HCT116 (cell line): Measurements from ENCODE around the gene TEAD1. TPM values are rescaled to one million over a fixed set of nuclear protein-coding genes. Genes with fewer than 3 reads are reported as not detected.

Source experiments
- ATAC-seq: fragments of 200-7000 bp; cut with Tn5 transposase; 2 replicates; pipeline ENCODE4 v1.9.1; 2020; ENCODE audit warnings: mild to moderate bottlenecking, moderate library complexity
- BruUV-seq: library from RNA; stranded (reverse); fragments of 400-500 nt; replicated peaks from 2 replicates; lab custom pipeline; 2021; lab: Mats Ljungman, UMichigan
- CTCF ChIA-PET: fragments of 300-600 bp; sonication (Branson Sonifier 250); formaldehyde crosslinking; loops from one replicate; lab custom pipeline; 2021; ENCODE audit warnings: antibody characterized with exemption; lab: Charles Lee
- POLR2A ChIA-PET: fragments of 300-600, 350-600 bp; sonication (Branson Sonifier 250); formaldehyde crosslinking; loops from one replicate; lab custom pipeline; 2021; ENCODE audit warnings: antibody characterized with exemption; lab: Charles Lee
- RAD21 ChIA-PET, 2 experiments: fragments of 300-600 bp; sonication (Branson Sonifier 250); formaldehyde crosslinking; loops; one replicate each; lab custom pipeline; 2023; ENCODE audit warnings: low total read pairs in 2 of 2; ENCODE audit not compliant: uncharacterized antibody in 2 of 2, unreplicated experiment in 2 of 2, low non-redundant PET in 1 of 2; lab: Charles Lee
- DNase-seq: peaks from one replicate; pipeline ENCODE4 v3.0.0-alpha.2; 2010; ENCODE audit warnings: low read depth, low spot score
- H2AFZ ChIP-seq: fragments of 200-600 bp; shearing (Covaris generic), sonication (generic); 2 replicates; pipeline ENCODE4 v1.6.1; 2017; ENCODE audit warnings: low read depth, mixed run types, mixed read lengths, antibody characterized with exemption, low read length; ENCODE audit not compliant: poor library complexity, severe bottlenecking
- H3K27ac ChIP-seq: 2 replicates; pipeline ENCODE4 v1.5.1; 2012; ENCODE audit warnings: low read depth, low read length
- H3K27me3 ChIP-seq: fragments of 200-600 bp; sonication (generic); 2 replicates; pipeline ENCODE4 v1.6.1; 2016; ENCODE audit warnings: mixed run types, low read length, mixed read lengths; ENCODE audit not compliant: insufficient read depth
- H3K36me3 ChIP-seq, 2 experiments: fragments of 200-500 bp in 1 of 2; fragments of 200-600 bp in 1 of 2; sonication (Bioruptor generic) in 1 of 2; sonication (generic) in 1 of 2; 2 replicates each; pipeline versions ENCODE4 v1.5.1 to v1.6.1; 2014 to 2016; ENCODE audit warnings: low read length in 2 of 2, inconsistent platforms in 1 of 2, mixed read lengths in 1 of 2, mixed run types in 1 of 2; ENCODE audit not compliant: insufficient read depth in 2 of 2, control insufficient read depth in 1 of 2
- H3K4me1 ChIP-seq, 2 experiments: fragments of 200-600 bp in 1 of 2; sonication (generic) in 1 of 2; 2 replicates each; pipeline versions ENCODE4 v1.5.1 to v1.6.1; 2012 to 2017; ENCODE audit warnings: low read length in 2 of 2, inconsistent platforms in 1 of 2, mild to moderate bottlenecking in 1 of 2, mixed read lengths in 1 of 2, mixed run types in 1 of 2, moderate library complexity in 1 of 2; ENCODE audit not compliant: insufficient read depth in 2 of 2, control insufficient read depth in 1 of 2
- H3K4me2 ChIP-seq: fragments of 200-600 bp; sonication (generic); 2 replicates; pipeline ENCODE4 v1.6.1; 2017; ENCODE audit warnings: mixed run types, low read length, mixed read lengths
- H3K4me3 ChIP-seq, 2 experiments: fragments of 200-600 bp in 1 of 2; sonication (generic) in 1 of 2; replicated peaks in 1 of 2; 2 replicates each; pipeline ENCODE4 v1.5.1; 2011 to 2016; ENCODE audit warnings: low read length in 2 of 2, control low read depth in 1 of 2, low read depth in 1 of 2, mild to moderate bottlenecking in 1 of 2, mixed read lengths in 1 of 2, mixed run types in 1 of 2
- H3K79me2 ChIP-seq: fragments of 200-600 bp; sonication (generic); 2 replicates; pipeline ENCODE4 v1.6.1; 2017; ENCODE audit warnings: mild to moderate bottlenecking, mixed run types, low read length, moderate library complexity, mixed read lengths; ENCODE audit not compliant: insufficient read depth
- H3K9ac ChIP-seq: fragments of 200-600 bp; sonication (generic); 2 replicates; pipeline ENCODE4 v1.6.1; 2016; ENCODE audit warnings: low read length, mixed read lengths
- H3K9me2 ChIP-seq: fragments of 200-600 bp; sonication (generic), shearing (Covaris generic); 2 replicates; pipeline ENCODE4 v1.6.1; 2017; ENCODE audit warnings: mixed run types, mild to moderate bottlenecking, moderate library complexity; ENCODE audit not compliant: insufficient read depth
- H3K9me3 ChIP-seq, 2 experiments: fragments of 200-500 bp in 1 of 2; fragments of 200-600 bp in 1 of 2; sonication (Bioruptor generic) in 1 of 2; sonication (generic) in 1 of 2; 2 replicates each; pipeline ENCODE4 v1.6.1; 2014 to 2017; ENCODE audit warnings: low read length in 2 of 2, mixed read lengths in 2 of 2, inconsistent platforms in 1 of 2, low read depth in 1 of 2, mild to moderate bottlenecking in 1 of 2, mixed run types in 1 of 2, moderate library complexity in 1 of 2; ENCODE audit not compliant: control insufficient read depth in 1 of 2, insufficient read depth in 1 of 2
- H4K20me1 ChIP-seq: fragments of 200-600 bp; sonication (generic), shearing (Covaris generic); 2 replicates; pipeline ENCODE4 v1.6.1; 2017; ENCODE audit warnings: mixed run types, mild to moderate bottlenecking, moderate library complexity; ENCODE audit not compliant: insufficient read depth
- CBX3 ChIP-seq: IDR thresholded peaks from 2 replicates; pipeline ENCODE4 v1.6.1; 2012; ENCODE audit warnings: low read depth
- ELF1 ChIP-seq: IDR thresholded peaks from 2 replicates; pipeline ENCODE4 v1.6.1; 2012; ENCODE audit warnings: low read depth, borderline replicate concordance
- EZH2phosphoT487 ChIP-seq: fragments of 200-600 bp; IDR thresholded peaks from 2 replicates; pipeline ENCODE4 v1.6.1; 2018; ENCODE audit warnings: antibody characterized with exemption, borderline replicate concordance
- JUND ChIP-seq: IDR thresholded peaks from 2 replicates; pipeline ENCODE4 v1.6.1; 2012
- POLR2A ChIP-seq: IDR thresholded peaks from 2 replicates; pipeline ENCODE4 v1.7.0; 2011; ENCODE audit warnings: borderline replicate concordance; ENCODE audit not compliant: insufficient read depth, insufficient read length; ENCODE audit errors: extremely low read depth
- SRF ChIP-seq: IDR thresholded peaks from 2 replicates; pipeline ENCODE4 v1.6.1; 2012; ENCODE audit warnings: low read depth
- TCF7L2 ChIP-seq: IDR thresholded peaks from 2 replicates; pipeline ENCODE4 v1.7.0; 2011; ENCODE audit warnings: borderline replicate concordance, inconsistent platforms; ENCODE audit not compliant: insufficient read depth, insufficient read length; ENCODE audit errors: extremely low read depth
- intact Hi-C: fragments of 100-400 bp; cut with micrococcal nuclease; formaldehyde crosslinking; loops from 2 replicates; pipeline ENCODE4 v1.10.0; 2022
- total RNA-seq: library from RNA; stranded (reverse); gene quantifications from one replicate; pipeline ENCODE4 v1.2.1, GENCODE V29; 2021; ENCODE audit not compliant: unreplicated experiment
- TF ChIP-seq, protein P1 (sequence below), 3 experiments: fragments of 200-600 bp in 1 of 3; sonication (generic) in 1 of 3; IDR thresholded peaks in 2 of 3; conservative IDR thresholded peaks in 1 of 3; 2 replicates each; pipeline ENCODE4 v1.5.1; 2012 to 2017; ENCODE audit warnings: low read depth in 2 of 3, low read length in 2 of 3, antibody characterized with exemption in 1 of 3, borderline replicate concordance in 1 of 3, control low read depth in 1 of 3, mild to moderate bottlenecking in 1 of 3, mixed read lengths in 1 of 3, mixed run types in 1 of 3, moderate library complexity in 1 of 3; ENCODE audit not compliant: insufficient read depth in 1 of 3
- TF ChIP-seq, protein P2 (sequence below): IDR thresholded peaks from 2 replicates; pipeline ENCODE4 v1.6.1; 2012; ENCODE audit warnings: low read depth

Gene TEAD1
- total RNA-seq, 1 experiment from 2014 or later, result 103 TPM

DNA sequence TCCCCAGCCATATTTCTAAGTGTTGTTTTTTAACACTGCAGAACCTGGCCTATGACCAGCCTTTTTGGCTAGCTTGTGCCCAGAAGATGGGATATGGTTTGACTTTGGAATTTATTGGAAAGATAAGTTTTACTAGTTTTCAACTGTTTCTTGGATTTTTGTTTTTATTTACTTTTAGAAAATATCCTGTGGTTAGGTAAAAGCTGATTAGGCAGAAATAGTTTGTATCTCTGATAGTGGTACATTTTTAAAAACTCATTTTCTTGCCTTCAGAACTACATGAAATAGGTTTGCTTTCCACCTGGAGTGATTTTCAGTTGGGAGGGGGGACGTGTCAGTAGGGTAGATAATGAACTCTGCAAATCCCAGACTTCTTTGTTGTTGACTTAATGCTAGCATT, 243.6 kb downstream of the TEAD1 start:
- Histone ChIP-seq H3K4me2 (no peak overlapping the region), H3K36me3 (peaks cover 0 to 2% of the 10 kb centered on the region in 2 experiments; a peak in 1 of 4 replicates), H3K79me2 (0 out of 2 replicates have a peak, but pooled peaks cover 3% of the 10 kb centered on the region), H4K20me1 (0 out of 2 replicates have a peak, but pooled peaks cover 4% of the 10 kb centered on the region)
- no peak for DNase-seq
- POLR2A ChIA-PET, result interaction anchor here (0.7 kb wide), 1 partner anchor 575 kb away, joined by 3 read pairs; no protein-coding TSS in a partner anchor
- RAD21 ChIA-PET, result no interaction called here
- no peak for ATAC-seq
- TF ChIP-seq SRF, result no peak
- no peak for TF ChIP-seq POLR2A
- no peak for TF ChIP-seq TCF7L2
- TF ChIP-seq JUND, result no peak
- no peak for TF ChIP-seq ELF1
- TF ChIP-seq EZH2phosphoT487, result no peak
- no peak for TF ChIP-seq CBX3
- TF ChIP-seq, protein P1, sequence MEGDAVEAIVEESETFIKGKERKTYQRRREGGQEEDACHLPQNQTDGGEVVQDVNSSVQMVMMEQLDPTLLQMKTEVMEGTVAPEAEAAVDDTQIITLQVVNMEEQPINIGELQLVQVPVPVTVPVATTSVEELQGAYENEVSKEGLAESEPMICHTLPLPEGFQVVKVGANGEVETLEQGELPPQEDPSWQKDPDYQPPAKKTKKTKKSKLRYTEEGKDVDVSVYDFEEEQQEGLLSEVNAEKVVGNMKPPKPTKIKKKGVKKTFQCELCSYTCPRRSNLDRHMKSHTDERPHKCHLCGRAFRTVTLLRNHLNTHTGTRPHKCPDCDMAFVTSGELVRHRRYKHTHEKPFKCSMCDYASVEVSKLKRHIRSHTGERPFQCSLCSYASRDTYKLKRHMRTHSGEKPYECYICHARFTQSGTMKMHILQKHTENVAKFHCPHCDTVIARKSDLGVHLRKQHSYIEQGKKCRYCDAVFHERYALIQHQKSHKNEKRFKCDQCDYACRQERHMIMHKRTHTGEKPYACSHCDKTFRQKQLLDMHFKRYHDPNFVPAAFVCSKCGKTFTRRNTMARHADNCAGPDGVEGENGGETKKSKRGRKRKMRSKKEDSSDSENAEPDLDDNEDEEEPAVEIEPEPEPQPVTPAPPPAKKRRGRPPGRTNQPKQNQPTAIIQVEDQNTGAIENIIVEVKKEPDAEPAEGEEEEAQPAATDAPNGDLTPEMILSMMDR (IDR thresholded peaks at IDR 0.05 in 2 of 3, conservative IDR thresholded peaks at IDR 0.05 in 1 of 3; ENCODE audit: borderline replicate concordance in 1 of 3, insufficient read depth in 1 of 3, low read depth in 2 of 3, low read length in 2 of 3), result no peak
- TF ChIP-seq, protein P2, sequence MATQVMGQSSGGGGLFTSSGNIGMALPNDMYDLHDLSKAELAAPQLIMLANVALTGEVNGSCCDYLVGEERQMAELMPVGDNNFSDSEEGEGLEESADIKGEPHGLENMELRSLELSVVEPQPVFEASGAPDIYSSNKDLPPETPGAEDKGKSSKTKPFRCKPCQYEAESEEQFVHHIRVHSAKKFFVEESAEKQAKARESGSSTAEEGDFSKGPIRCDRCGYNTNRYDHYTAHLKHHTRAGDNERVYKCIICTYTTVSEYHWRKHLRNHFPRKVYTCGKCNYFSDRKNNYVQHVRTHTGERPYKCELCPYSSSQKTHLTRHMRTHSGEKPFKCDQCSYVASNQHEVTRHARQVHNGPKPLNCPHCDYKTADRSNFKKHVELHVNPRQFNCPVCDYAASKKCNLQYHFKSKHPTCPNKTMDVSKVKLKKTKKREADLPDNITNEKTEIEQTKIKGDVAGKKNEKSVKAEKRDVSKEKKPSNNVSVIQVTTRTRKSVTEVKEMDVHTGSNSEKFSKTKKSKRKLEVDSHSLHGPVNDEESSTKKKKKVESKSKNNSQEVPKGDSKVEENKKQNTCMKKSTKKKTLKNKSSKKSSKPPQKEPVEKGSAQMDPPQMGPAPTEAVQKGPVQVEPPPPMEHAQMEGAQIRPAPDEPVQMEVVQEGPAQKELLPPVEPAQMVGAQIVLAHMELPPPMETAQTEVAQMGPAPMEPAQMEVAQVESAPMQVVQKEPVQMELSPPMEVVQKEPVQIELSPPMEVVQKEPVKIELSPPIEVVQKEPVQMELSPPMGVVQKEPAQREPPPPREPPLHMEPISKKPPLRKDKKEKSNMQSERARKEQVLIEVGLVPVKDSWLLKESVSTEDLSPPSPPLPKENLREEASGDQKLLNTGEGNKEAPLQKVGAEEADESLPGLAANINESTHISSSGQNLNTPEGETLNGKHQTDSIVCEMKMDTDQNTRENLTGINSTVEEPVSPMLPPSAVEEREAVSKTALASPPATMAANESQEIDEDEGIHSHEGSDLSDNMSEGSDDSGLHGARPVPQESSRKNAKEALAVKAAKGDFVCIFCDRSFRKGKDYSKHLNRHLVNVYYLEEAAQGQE, result no peak
- TF ChIP-seq, all 23 proteins: peak for 0
- Histone ChIP-seq H3K4me3 (no peak overlapping the region), H3K27ac (no peak overlapping the region), H3K27me3 (no peaks in the 10 kb centered on the region), H3K4me1 (no peaks in the 10 kb centered on the region), H3K9me2 (no peaks in the 10 kb centered on the region), H3K9ac (no peak overlapping the region), H3K9me3 (no peaks in the 10 kb centered on the region), H2AFZ (no peak overlapping the region)
- intact Hi-C loops, result no loop called here
- CTCF ChIA-PET, result interaction anchor here (1.1 to 1.4 kb wide), 2 partner anchors 234 to 629 kb away, joined by 3 read pairs; no protein-coding TSS in a partner anchor
- BruUV-seq, result no TSS peak
